ENCODE data around the gene BRWD1.

BRWD1 gene

DNA sequence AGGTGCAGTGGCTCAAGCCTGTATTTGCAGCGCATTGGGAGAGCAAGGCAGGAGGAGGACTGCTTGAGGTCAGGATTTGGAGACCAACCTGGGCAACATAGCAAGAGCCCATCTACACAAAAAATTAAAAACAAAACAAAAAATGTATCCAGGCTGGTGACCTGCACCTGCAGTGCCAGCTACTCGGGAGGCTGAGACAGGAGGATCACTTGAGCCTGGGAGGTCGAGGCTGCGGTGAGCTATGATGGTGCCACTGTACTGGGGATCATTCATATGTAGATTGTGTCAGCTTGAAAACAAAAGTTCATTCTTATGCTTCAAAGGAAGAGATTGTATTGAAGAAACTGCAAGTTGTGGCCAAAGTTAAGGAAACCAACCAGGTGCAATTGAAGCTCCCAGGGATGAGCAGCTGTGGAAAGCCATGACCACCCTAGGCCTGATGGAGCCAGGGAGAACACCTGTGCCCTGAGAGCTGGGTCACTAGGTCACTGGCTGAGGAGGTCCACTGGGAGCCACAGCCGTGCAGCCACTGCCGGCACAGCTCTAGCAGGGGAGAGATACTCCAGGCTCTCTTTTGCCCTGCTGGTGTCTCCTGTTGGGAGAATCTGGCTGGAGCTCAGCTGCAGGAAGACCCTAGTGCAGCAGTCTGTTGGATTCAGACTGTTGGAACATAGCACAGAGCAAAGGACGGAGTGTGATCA, 13.3 kb upstream of the BRWD1 start:
- no peak for DNase-seq

GRCh38 chr21:39325458-39325857, 12.0 kb upstream of the BRWD1 start:
- DNase-seq: no peak

- DNase-seq: no peak
These were observed 8.0 kb upstream of the BRWD1 start for GRCh38 chr21:39321424-39321823.

DNA sequence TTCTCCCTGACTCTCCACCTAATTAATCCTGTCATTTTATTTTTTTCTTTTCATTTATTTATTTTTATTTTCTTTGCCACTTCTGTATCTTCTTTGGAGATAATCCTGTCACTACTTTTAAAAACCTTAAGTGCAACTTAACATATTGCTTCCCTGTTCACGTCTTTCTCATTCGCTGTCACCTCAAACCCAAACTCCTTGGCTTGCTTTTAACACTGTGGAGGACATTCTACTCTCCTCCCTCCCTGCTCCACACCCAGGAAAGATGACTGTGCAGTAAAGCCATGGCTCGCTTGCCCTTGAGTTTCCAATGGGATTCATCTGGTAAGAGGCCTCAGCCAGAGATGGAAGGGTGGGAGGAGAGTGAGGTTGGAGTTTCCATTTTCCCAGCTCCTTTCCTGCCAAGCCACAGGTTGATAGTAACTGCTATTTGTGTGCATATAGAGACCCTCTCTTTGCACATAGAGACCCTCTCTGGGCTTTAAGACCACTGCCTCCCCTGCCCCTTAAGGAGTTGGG, 6.4 kb upstream of the BRWD1 start:
- no peak for DNase-seq

DNA sequence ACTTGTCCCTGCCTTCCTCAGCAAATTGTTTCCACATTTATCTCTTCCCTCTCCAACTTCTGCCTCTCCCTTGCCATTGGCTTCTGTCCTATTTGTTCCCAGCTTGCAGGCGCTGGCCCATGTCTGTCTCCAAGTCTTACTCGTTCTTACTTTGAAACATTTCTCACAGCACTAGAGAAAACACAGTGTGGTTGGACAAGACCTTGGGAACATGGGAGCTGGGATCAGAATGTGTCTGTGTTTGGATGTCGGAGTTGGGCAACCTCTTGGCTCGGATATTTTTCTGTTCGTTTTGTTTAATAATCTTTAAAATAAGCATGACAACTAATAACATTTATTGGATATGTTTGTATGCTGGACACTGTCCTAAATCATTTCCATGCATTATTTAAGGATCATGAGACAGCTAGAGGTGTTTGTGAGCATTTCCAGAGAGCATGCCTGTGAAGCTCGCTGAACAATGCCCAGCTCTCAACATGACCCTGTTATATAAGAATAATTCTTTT, 5.9 kb upstream of the BRWD1 start:
- no peak for DNase-seq

DNA sequence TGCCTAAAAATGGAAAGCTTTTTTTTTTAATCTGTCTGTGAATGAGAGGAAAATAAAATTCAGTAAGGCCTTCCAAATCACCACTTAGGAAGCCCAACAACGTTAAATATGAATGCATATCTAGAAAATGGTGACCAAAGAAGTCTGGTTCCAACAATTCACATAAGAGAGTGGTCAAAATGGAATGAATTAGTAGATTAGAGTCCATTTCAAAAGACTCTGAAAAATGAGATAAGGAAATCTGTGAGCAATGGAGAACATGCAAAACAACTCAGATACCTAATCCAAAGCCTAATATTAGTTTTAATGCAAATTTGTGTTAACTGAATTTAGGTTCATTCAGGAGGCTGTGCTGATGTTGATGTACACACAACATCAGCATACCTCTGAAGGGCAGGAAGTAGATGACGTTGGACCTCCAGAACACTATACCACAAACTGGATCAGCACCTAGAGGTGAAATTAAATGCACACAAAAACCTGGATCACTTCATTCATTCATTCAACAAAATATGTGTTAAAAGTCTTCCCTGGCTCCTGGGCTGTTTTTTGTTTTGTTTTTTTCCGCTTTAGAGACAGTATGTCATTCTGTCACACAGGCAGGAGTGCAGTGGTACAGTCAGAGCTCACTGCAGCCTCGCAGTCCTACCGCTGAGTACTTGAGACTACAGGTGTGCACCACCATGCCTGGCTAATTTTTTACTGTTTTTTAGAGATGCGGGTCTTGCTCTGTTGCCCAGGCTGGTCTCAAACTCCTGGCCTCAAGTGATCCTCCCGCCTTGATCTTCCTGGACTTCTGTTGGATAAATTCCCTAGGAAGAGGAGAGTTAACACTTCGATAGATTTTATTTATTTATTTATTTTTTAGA, 4.9 kb upstream of the BRWD1 start:
- DNase-seq: no peak

- no peak for DNase-seq
These were observed 4.0 kb upstream of the BRWD1 start for GRCh38 chr21:39317134-39318090.

- DNase-seq: no peak
These were observed 3.3 kb upstream of the BRWD1 start for GRCh38 chr21:39316729-39317128.

DNA sequence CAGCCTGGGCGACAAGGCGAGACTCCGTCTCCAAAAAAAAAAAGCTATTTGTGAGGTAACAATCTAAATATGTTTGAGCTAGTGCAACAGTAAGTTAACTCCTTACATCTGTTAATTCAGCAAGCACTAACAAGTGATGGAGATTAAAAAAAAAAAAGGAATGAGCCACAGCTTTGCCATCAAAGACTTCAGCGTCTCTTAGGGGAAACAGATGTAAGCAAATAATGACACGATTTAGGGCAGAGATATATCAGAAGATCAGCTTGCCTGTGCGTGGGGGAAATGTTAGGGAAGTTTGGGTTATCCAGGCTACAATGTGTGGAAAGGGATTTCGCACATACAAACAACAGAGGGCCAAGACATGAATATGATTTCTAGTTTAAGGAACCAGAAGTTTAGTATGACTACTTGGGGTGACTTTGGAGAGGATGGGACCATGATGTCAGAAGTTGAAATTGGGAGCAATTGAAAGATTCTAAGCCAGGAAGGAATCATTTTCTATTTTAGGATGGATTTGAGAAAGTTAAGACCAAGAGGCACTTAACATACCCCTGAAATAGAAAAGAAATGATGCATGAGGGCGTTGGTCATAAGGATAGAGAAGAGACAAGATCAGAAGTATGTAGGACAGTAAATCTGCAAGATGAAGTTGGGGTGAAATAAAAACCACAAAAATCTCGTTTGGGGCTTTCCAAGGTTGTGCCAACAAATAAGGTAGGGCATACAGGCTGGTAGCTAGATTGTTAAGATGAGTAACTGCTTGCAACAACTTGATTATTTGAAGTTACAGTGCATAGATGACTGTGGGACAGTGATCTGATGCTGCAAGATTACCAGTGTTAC, 2.4 kb upstream of the BRWD1 start:
- DNase-seq: no peak

- peak; percentile 21 for DNase-seq
These were observed 953 bp upstream of the BRWD1 start for GRCh38 chr21:39314143-39315027.

DNA sequence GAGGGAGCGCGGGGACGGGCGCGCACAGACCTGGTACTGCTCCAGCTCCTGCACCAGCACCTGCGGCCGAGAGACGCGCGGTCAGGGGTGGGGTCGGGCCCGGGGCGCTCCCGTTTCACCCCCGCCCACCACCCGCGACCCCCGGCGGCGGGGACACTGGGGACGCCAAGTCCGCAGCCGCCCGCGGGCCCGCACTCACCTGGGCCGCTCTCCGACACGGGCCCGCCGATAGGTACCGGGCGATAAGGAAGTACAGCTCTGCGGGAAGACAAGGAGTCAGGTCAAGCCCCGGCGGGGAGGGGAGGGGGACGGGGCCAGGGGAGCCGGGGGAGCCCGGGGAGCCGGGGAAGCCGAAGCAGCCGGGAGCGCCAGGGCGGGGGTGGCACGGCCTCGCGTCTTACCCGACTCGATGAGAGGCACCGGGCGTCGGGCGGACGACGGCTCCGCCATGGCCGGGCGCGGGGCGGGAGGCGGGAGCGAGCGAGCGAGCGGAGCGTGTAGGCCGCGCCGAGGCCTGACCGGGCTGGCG, 326 bp downstream of the BRWD1 start:
- no peak for DNase-seq

DNA sequence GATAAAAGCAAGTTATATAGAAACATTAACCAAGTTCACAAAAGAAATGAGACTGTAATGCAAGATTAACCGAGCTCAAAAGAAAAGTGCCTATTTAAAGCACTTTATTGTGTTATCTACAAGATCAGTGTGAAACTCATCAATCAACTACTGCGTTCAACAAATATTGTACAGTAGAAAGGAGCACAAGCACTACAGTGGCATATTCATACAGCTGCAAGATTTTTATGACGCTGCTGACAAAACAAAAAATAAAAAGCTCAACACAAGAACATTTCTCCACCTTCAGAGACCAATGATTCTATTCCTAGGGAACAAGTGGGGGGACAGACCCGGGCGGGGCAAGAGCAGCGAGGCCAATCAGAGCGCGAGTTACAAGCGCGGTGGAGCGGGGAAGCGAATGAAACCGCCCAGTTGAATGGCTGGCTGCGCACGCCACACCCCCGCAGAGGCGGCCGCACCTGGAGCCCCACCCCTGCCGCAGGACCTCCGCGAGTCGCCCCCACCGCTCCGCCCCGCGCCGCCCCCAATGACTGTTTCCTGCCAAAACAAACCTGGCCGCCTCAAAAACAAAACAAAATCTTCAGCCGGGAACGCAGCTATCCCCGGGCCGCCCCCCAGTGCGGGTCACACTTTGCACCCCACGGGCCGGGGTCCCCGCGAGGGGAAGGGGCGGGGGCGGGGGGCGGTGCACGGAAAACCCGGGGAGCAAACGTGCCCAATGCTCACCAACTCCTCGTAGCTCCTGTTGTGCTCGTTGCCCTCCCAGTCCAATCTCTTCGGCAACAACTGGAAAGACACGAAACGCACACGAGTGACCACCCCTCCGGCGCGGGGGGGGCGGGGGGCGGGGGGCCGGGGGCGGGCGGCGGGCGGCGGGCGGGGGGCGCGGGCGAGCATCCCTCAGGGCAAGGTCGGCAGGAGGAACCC, 1.1 kb downstream of the BRWD1 start:
- peak; percentile 86 for DNase-seq

GRCh38 chr21:39311164-39311563, 2.3 kb downstream of the BRWD1 start:
- no peak for DNase-seq

GRCh38 chr21:39307466-39307865, 6.0 kb downstream of the BRWD1 start:
- no peak for DNase-seq

- no peak for DNase-seq
These were observed 12.8 kb downstream of the BRWD1 start for GRCh38 chr21:39300587-39300986.

- DNase-seq: no peak
These were observed 16.5 kb downstream of the BRWD1 start for GRCh38 chr21:39296891-39297290.

- no peak for DNase-seq
These were observed 24.4 kb downstream of the BRWD1 start for GRCh38 chr21:39288987-39289386.

GRCh38 chr21:39282911-39283310, 30.5 kb downstream of the BRWD1 start:
- DNase-seq: no peak

DNA sequence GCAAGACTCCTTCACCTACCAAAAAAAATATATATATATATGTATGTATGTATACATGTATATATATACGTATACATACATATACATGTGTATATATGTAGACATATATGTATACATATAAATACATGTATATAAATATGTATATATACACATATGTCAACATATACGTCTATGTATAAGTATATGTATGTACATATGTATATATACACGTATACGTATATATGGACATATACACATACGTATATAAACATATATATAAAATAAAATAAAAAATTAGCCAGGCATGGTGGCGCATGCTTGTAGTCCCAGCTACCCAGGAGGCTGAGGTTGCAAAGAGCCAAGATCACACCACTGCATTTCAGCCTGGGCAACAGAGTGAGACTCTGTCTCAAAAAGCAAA, 31.6 kb downstream of the BRWD1 start:
- no peak for DNase-seq

Data from NCI-H2107 (cell line).